KG1 (cell line): ENCODE results near the gene TYW5.
A peak's percentile ranks its signal among the peaks of the same experiment; 100 is the strongest.

Source experiments
- DNase-seq: peaks from one replicate; lab custom pipeline; 2025; lab: John Stamatoyannopoulos, UW

TYW5 gene

GRCh38 chr2:199955339-199956061 is at the start of gene TYW5, which contains the start of gene MAIP1:
TSS of gene TYW5 (minus strand) at chr2:199955491. CDS start at chr2:199955470, 21 bp downstream.
TSS of gene MAIP1 (plus strand) at chr2:199955582. CDS start at chr2:199955799, 217 bp downstream.
- DNase-seq = peak; percentile 90

GRCh38 chr2:200003444-200003843 is 48.2 kb upstream of the TYW5 start:
- no peak for DNase-seq

- no peak for DNase-seq
Measured at GRCh38 chr2:200000444-200001163, 45.3 kb upstream of the TYW5 start.

- DNase-seq = no peak
Measured at GRCh38 chr2:199999166-199999565, 43.9 kb upstream of the TYW5 start.

DNA sequence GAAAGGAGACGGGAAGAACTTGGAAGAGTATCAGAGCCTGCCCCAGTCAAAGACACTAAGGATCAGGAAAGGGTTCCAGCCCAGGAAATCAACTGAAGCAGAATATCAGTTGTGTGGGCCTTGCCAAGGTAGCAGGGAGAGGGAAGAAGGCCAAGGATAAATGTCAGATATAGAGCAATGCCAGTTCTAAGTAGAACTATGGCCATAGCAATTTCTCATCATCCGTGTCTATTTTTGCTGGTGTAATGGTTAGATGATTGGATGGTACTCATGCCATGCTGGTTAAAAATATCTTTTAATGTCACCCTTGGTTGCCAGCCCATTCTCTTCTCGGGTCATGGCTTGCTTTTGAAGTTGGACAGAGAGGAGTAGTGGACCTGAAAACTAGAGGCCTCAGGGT is 42.0 kb upstream of the TYW5 start:
- DNase-seq = no peak

- no peak for DNase-seq
Measured at GRCh38 chr2:199994896-199995295, 39.6 kb upstream of the TYW5 start.

- no peak for DNase-seq
Measured at GRCh38 chr2:199994371-199994770, 39.1 kb upstream of the TYW5 start.

GRCh38 chr2:199992296-199992695 is 37.0 kb upstream of the TYW5 start:
- DNase-seq = no peak

DNA sequence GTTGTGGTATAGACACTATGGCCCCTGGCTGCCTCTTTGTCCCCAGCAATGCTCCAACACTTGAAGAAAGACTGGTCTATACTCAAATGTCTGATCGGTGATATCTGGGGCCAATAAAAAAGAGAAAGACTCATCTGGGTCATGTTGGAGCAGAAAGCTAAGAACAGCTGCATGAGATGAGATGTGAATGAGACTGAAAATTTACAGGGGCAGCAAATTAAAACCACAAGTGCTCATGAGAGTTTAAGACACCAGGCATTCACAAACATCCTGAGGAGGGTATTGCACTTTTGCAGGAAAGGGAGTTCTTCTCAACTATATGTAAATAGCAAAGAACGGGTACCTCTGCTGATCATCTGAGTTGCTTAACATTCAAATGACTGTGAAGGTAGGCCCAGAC is 36.4 kb upstream of the TYW5 start:
- no peak for DNase-seq

DNA sequence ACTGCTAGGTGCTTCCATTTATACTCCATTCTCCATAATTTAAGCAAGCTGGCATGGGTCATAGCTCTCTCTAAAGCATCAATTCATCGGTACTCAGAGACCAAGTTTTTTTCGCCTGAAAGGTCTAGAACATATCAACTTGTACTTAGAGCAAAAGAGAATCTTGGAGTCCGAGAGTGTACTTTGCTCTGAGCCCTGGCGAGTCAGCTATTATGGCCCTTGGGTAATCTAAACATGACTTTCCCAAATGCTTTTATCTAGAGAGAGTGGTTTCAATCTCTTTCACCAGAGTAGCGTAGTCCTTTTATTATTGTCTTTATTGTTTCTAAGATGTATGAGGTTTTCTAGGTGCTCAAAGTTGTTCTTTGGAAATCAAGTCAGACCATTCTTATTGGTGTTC is 34.5 kb upstream of the TYW5 start:
- no peak for DNase-seq

DNA sequence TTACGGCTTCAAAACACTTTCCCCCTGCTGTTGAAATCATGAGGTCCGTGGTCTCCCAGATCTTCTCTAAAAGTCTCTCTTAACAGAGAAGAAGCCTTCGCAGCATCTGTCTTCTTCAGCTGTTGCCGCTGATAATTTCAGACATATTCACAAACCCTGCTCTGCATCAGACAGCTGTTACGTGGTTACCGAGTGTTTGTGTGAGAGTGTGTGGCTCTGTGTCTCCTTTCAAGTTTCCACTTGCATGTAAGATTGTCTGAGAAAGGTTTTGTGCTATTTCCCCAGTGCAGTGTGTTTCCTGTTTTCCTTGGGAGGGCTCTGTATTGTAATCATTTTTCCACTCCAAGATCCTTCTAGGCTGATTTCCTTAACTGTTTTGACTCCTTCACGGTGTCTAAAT is 32.9 kb upstream of the TYW5 start:
- no peak for DNase-seq

GRCh38 chr2:199987586-199987985 is 32.3 kb upstream of the TYW5 start:
- no peak for DNase-seq

DNA sequence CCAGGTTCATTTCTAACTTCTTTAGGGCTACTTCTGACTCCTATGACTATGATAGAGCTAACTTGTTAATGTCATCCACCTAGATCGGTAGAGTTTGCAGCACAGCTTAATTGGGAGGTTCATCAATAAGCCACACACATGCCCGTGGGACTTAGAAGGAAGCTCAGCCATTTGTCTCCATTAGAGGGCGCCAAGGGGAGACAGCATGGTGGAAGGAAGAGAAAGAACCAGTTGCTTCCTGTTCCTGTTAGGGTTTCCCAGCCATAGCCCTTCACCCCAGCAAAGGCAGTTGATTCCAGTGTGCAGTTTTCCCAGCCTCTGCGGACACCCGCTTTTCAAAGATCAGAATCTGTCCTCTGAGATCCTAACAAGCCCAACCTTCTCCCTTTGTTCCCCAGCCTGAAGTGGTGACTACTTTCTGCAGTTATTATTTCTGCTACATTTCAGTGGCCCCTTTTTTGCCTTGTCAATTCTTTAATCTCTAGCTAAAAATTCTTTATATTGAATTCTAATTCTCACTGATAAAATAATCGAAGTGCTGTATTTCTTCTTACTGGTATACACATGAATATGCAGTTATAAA is 30.4 kb upstream of the TYW5 start:
- DNase-seq = peak; percentile 44

DNA sequence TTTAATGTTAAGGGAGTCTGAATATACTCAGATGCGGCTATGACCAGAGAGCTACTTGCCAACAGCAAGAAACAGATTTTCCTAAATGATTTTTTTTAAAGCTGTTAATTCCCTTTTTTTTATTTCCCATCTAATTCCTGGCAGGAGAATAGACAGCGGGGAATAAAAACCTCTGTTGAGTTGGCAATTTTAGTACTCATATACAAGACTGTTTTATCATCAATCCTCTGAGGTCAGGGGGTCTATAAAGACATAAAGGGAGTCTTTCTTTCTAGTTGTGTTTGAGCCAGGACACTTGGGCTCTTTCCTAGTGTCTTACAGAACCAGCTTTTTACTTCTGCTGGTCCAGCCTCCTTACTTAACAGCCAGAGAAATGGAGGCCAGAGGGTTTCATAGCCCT is 29.5 kb upstream of the TYW5 start:
- no peak for DNase-seq

DNA sequence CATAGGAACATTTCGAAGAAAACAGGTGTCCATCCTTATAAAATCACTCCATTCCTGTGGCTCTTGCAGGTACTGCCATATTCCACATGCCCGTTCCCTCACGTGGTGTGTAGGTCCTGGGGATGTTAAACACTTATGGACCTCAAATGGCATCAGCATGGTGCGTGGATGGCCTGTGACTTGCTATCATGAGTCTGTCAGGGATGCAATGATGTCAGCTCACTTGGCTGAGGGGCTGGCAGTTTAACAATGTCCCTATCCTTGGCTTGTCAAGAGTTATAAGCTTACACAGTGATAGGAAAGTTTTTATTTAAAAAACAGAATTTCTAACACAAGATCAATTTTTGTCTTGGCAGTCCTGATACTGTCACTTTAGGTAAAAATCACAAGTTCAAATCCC is 28.9 kb upstream of the TYW5 start:
- no peak for DNase-seq

GRCh38 chr2:199983534-199983933 is 28.2 kb upstream of the TYW5 start:
- DNase-seq = no peak

GRCh38 chr2:199982126-199982843 is 27.0 kb upstream of the TYW5 start:
- DNase-seq = no peak

DNA sequence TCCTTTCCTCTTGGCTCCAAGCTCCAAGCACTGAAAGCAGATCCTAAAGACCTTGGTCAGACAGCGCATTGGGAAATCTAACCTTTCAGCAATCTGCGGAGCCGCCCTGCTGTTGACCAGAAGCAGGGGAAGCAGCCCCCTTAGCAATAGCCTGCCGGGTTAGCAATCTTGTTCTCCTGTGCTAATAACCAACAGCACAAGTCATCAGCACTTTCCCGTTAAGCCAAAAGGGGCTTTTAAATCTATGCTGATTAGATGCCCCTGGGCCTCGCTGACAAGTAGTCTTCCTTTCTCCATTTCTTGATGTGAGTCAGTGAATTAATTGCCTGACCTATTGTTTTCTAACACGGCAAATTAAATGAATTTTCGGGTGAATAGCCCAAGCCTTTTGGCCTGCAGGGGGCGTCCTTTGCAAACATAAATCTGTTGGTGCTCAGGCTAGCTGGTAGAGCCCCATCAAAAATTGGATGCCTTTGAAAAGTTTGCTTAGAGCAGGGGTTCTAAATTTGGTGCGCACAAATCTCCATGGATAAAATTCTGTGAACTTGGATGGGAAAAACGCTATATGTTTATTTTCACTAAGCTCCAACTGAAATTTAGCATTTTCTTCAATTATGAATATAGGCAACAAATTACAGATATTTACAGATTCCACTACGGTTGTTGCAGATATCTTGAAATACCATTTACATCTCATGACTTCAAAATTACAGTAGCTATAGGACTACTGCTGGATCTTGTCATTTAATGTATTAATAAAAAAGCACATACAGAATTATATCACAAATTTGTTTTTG is 24.7 kb upstream of the TYW5 start:
- DNase-seq = peak; percentile 77

GRCh38 chr2:199979398-199979797 is 24.1 kb upstream of the TYW5 start:
- DNase-seq = no peak

GRCh38 chr2:199977984-199978415 is 22.7 kb upstream of the TYW5 start:
- DNase-seq = no peak

DNA sequence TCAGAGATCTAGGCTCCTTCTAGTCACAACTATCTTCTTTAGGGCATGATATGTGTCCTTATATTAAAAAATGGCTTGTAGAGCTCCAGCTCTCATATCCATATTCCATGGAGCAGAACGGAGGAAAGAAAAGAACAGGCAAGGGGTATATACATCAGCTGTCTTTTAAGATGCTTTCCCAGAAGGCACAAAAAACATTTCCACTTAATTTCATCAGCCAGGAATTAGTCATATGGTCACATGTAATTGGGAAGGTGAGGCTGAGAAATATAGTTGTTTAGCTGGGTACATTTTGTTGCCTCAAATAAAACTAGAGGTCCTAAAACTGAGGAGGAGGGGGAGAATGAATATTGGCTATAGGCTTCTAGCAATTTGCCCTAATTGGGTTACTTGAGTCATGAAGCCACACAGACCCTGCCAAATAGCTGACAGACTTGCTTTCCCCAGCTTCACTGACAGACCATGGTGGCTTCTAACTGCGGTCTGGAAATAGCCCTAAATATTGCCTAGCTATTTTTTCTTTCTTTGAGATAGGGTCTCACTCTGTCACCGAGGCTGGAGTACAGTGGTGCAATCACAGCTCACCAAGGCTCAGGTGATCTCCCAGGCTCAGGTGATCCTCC is 20.1 kb upstream of the TYW5 start:
- DNase-seq = no peak
